HepG2 (cell line): ENCODE data around the gene PPP1R7. TPM values are rescaled to one million over a fixed set of nuclear protein-coding genes. Genes with fewer than 3 reads are reported as not detected.

Experiments
- CAMTA2 ChIP-seq: sonication (generic); formaldehyde crosslinking; IDR thresholded peaks from 2 replicates; pipeline ENCODE4 v1.4.0; 2020; ENCODE audit warnings: mild to moderate bottlenecking, missing genetic modification reagents, borderline replicate concordance
- FOXA3 ChIP-seq: IDR thresholded peaks from 2 replicates; pipeline ENCODE4 v1.6.1; 2016; ENCODE audit warnings: missing genetic modification reagents, missing compliant biosample characterization
- HNRNPL ChIP-seq: fragments of 200-400 bp; formaldehyde crosslinking; IDR thresholded peaks from 2 replicates; pipeline ENCODE4 v1.6.1; 2017; ENCODE audit warnings: mild to moderate bottlenecking, low read depth, low read length
- HOXA9 ChIP-seq: sonication (generic); formaldehyde crosslinking; IDR thresholded peaks from 2 replicates; pipeline ENCODE4 v1.8.1; 2022; ENCODE audit warnings: missing genetic modification reagents, mild to moderate bottlenecking, moderate library complexity, borderline replicate concordance
- IRF2 ChIP-seq: IDR thresholded peaks from 2 replicates; pipeline ENCODE4 v1.6.1; 2018; ENCODE audit warnings: missing genetic modification reagents, missing compliant biosample characterization
- MTA3 ChIP-seq: sonication (generic); formaldehyde crosslinking; IDR thresholded peaks from 2 replicates; pipeline ENCODE4 v1.4.0; 2020; ENCODE audit warnings: missing genetic modification reagents
- MXI1 ChIP-seq: IDR thresholded peaks from 3 replicates; pipeline ENCODE4 v1.6.1; 2012; ENCODE audit warnings: low read depth, low read length, inconsistent platforms, borderline replicate concordance
- NRL ChIP-seq: sonication (generic); formaldehyde crosslinking; IDR thresholded peaks from 2 replicates; pipeline ENCODE4 v1.5.0; 2020; ENCODE audit warnings: missing genetic modification reagents, mild to moderate bottlenecking, moderate library complexity, borderline replicate concordance
- RBM39 ChIP-seq: fragments of 200-400 bp; formaldehyde crosslinking; IDR thresholded peaks from one replicate; pipeline ENCODE4 v1.6.1; 2018; ENCODE audit warnings: antibody characterized with exemption, mild to moderate bottlenecking, low read depth, low read length; ENCODE audit not compliant: poor library complexity, severe bottlenecking
- STAT6 ChIP-seq: sonication (generic); formaldehyde crosslinking; IDR thresholded peaks from 2 replicates; pipeline ENCODE4 v1.4.0; 2020; ENCODE audit warnings: missing genetic modification reagents, mild to moderate bottlenecking, borderline replicate concordance
- ZFP41 ChIP-seq: sonication (generic); formaldehyde crosslinking; IDR thresholded peaks from 2 replicates; pipeline ENCODE4 v1.4.0; 2020; ENCODE audit warnings: mild to moderate bottlenecking, missing genetic modification reagents, borderline replicate concordance
- ZMYM4 ChIP-seq: sonication (generic); formaldehyde crosslinking; IDR thresholded peaks from 2 replicates; pipeline ENCODE4 v1.8.1; 2023; ENCODE audit warnings: mild to moderate bottlenecking, missing genetic modification reagents
- ZNF138 ChIP-seq: sonication (generic); formaldehyde crosslinking; IDR thresholded peaks from 2 replicates; pipeline ENCODE4 v1.5.0; 2020; ENCODE audit warnings: mild to moderate bottlenecking, low read depth, missing genetic modification reagents
- ZNF17 ChIP-seq: sonication (generic); formaldehyde crosslinking; IDR thresholded peaks from 2 replicates; pipeline ENCODE4 v1.5.0; 2020; ENCODE audit warnings: mild to moderate bottlenecking, missing genetic modification reagents
- ZNF24 ChIP-seq: fragments of 450-650 bp; IDR thresholded peaks from 2 replicates; pipeline ENCODE4 v1.6.1; 2017; ENCODE audit warnings: antibody characterized with exemption, mild to moderate bottlenecking
- ZNF3 ChIP-seq: IDR thresholded peaks from 2 replicates; pipeline ENCODE4 v1.7.0; 2017; ENCODE audit warnings: inconsistent platforms
- ZNF451 ChIP-seq: sonication (generic); formaldehyde crosslinking; IDR thresholded peaks from 2 replicates; pipeline ENCODE4 v1.5.0; 2020; ENCODE audit warnings: mild to moderate bottlenecking, missing genetic modification reagents
- ZNF737 ChIP-seq: sonication (generic); formaldehyde crosslinking; IDR thresholded peaks from 2 replicates; pipeline ENCODE4 v1.5.0; 2020; ENCODE audit warnings: missing genetic modification reagents, mild to moderate bottlenecking, borderline replicate concordance
- ZNF879 ChIP-seq: sonication (generic); formaldehyde crosslinking; IDR thresholded peaks from 2 replicates; pipeline ENCODE4 v1.8.1; 2023; ENCODE audit warnings: missing genetic modification reagents
- ZNF891 ChIP-seq: sonication (generic); formaldehyde crosslinking; IDR thresholded peaks from 2 replicates; pipeline ENCODE4 v1.5.0; 2020; ENCODE audit warnings: mild to moderate bottlenecking, missing genetic modification reagents
- polyA plus RNA-seq, 8 experiments: library from polyadenylated mRNA; depleted of rRNA in 3 of 8; stranded (reverse) in 7 of 8; unstranded in 1 of 8; fragments of >200 nt; fragmentation: Illumina TruSeq in 4 of 8; extraction: Trizol in 4 of 8; gene quantifications; 2 replicates each; pipeline versions ENCODE4 v1.2.1 to v1.2.3, GENCODE V29; 2011 to 2016; ENCODE audit warnings: low read depth in 4 of 8, missing spikeins in 1 of 8, mixed read lengths in 1 of 8; ENCODE audit not compliant: insufficient read depth in 1 of 8
- total RNA-seq, 5 experiments: library from RNA; depleted of rRNA; stranded (reverse); fragments of >200 nt; fragmentation: Illumina TruSeq; extraction: Trizol; gene quantifications; 2 replicates each; pipeline ENCODE4 v1.2.3, GENCODE V29; 2016; ENCODE audit warnings: low read depth in 1 of 5
- TF ChIP-seq, protein P1 (sequence below): sonication (generic); formaldehyde crosslinking; IDR thresholded peaks from 2 replicates; pipeline ENCODE4 v1.8.0; 2022; ENCODE audit warnings: mild to moderate bottlenecking, missing genetic modification reagents, moderate library complexity
- TF ChIP-seq, protein P2 (sequence below): sonication (generic); formaldehyde crosslinking; IDR thresholded peaks from 2 replicates; pipeline ENCODE4 v1.4.0; 2020; ENCODE audit warnings: missing genetic modification reagents
- TF ChIP-seq, protein P3 (sequence below): IDR thresholded peaks from 2 replicates; pipeline ENCODE4 v1.6.1; 2018; ENCODE audit warnings: missing genetic modification reagents

PPP1R7 gene
- total and polyA plus RNA-seq, 2 of the 13 experiments (the other 11 are each of a cell fraction or from before 2014, with no cell fraction given): 33.3 to 67.9 TPM

DNA sequence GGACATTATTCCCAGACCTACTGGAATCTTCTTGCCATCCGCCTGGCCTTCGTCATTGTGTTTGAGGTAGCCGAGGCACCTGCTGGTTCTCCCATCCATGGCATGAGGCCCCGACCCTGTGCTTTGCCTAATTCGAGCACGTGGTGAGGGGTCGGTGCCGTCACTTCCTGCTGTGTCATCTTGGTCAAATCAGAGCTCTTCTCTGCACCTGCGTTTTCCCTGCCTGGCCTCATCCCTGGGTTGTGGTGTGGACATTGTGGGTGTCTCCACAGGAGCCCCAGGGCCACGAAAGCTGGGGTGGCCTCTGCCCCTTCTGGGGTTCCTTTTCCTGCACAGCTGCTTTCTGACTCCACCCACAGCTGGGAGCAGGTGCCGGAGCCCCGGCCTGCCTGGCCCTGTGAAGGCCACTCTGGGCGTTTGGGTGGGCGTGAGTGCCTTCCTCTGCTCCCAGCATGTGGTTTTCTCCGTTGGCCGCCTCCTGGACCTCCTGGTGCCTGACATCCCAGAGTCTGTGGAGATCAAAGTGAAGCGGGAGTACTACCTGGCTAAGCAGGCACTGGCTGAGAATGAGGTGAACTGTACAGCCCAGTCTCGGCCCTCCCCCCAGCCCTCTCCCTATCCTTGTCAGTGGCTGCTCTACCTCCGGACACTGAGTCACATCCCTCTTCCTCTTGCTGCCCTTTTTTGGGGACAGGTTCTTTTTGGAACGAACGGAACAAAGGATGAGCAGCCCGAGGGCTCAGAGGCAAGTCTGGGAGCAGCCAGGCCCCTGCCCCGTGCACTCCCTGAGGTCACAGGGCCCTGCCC lies 73.1 kb downstream of the PPP1R7 start (continued):
- no peak for TF ChIP-seq MTA3
- 0 out of 2 replicates have a peak, but pooled peaks have one; percentile 70 for TF ChIP-seq STAT6 (CRISPR knock-in tag)
- peak; percentile 27; the same call in 1 of the 2 replicates for TF ChIP-seq ZNF879 (CRISPR knock-in tag)
- no peak; the same call in 1 of the 2 replicates for TF ChIP-seq ZNF138
- TF ChIP-seq ZNF3 (CRISPR knock-in tag): no peak
- TF ChIP-seq, protein P1, sequence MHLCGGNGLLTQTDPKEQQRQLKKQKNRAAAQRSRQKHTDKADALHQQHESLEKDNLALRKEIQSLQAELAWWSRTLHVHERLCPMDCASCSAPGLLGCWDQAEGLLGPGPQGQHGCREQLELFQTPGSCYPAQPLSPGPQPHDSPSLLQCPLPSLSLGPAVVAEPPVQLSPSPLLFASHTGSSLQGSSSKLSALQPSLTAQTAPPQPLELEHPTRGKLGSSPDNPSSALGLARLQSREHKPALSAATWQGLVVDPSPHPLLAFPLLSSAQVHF (CRISPR knock-in tag): no peak
- TF ChIP-seq NRL: 0 out of 2 replicates have a peak, but pooled peaks have one; percentile 35
- TF ChIP-seq ZNF451 (CRISPR knock-in tag): 0 out of 2 replicates have a peak, but pooled peaks have one; percentile 34
- no peak for TF ChIP-seq IRF2 (CRISPR knock-in tag)
- TF ChIP-seq ZNF891 (CRISPR knock-in tag): no peak
- TF ChIP-seq, protein P2, sequence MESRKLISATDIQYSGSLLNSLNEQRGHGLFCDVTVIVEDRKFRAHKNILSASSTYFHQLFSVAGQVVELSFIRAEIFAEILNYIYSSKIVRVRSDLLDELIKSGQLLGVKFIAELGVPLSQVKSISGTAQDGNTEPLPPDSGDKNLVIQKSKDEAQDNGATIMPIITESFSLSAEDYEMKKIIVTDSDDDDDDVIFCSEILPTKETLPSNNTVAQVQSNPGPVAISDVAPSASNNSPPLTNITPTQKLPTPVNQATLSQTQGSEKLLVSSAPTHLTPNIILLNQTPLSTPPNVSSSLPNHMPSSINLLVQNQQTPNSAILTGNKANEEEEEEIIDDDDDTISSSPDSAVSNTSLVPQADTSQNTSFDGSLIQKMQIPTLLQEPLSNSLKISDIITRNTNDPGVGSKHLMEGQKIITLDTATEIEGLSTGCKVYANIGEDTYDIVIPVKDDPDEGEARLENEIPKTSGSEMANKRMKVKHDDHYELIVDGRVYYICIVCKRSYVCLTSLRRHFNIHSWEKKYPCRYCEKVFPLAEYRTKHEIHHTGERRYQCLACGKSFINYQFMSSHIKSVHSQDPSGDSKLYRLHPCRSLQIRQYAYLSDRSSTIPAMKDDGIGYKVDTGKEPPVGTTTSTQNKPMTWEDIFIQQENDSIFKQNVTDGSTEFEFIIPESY: no peak
- TF ChIP-seq ZFP41: 0 out of 2 replicates have a peak, but pooled peaks have one; percentile 16
- no peak for TF ChIP-seq HNRNPL
- TF ChIP-seq, protein P3, sequence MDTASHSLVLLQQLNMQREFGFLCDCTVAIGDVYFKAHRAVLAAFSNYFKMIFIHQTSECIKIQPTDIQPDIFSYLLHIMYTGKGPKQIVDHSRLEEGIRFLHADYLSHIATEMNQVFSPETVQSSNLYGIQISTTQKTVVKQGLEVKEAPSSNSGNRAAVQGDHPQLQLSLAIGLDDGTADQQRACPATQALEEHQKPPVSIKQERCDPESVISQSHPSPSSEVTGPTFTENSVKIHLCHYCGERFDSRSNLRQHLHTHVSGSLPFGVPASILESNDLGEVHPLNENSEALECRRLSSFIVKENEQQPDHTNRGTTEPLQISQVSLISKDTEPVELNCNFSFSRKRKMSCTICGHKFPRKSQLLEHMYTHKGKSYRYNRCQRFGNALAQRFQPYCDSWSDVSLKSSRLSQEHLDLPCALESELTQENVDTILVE: peak; percentile 7; the same call in 1 of the 2 replicates
- peak; percentile 33; the same call in 1 of the 2 replicates for TF ChIP-seq CAMTA2 (CRISPR knock-in tag)
- peak; percentile 18; the same call in 1 of the 2 replicates for TF ChIP-seq FOXA3
- 0 out of 2 replicates have a peak, but pooled peaks have one; percentile 56 for TF ChIP-seq ZNF737
- TF ChIP-seq RBM39: peak; percentile 5
- 0 out of 2 replicates have a peak, but pooled peaks have one; percentile 28 for TF ChIP-seq ZMYM4 (CRISPR knock-in tag)
- no peak; the same call in 1 of the 2 replicates for TF ChIP-seq HOXA9
- TF ChIP-seq ZNF24: no peak
- TF ChIP-seq ZNF17 (CRISPR knock-in tag): no peak
- TF ChIP-seq MXI1: 0 out of 3 replicates have a peak, but pooled peaks have one; percentile 3
